Left lung (tissue), 10 donors: ENCODE measurements around the gene TIAM2. TPM values are rescaled to one million over a fixed set of nuclear protein-coding genes. Genes with fewer than 3 reads are reported as not detected.

Experiments
- ATAC-seq: fragments of 200-7000 bp; cut with Tn5 transposase; one replicate; pipeline ENCODE4 v1.9.1; 2020; ENCODE audit warnings: moderate library complexity
- DNase-seq, 4 donors: peaks; one replicate each; pipeline ENCODE4 v3.0.0-alpha.2; 2013 to 2020
- H3K27ac ChIP-seq, 2 donors: fragments of 200-600 bp; sonication (generic) in 1 of 2; one replicate each; pipeline versions ENCODE4 v1.5.0 to v1.8.0; 2020 to 2021
- H3K27me3 ChIP-seq, 2 donors: fragments of 200-600 bp; sonication (generic) in 1 of 2; one replicate each; pipeline versions ENCODE4 v1.5.0 to v1.8.0; 2020 to 2021
- H3K36me3 ChIP-seq, 2 donors: fragments of 200-600 bp; sonication (generic) in 1 of 2; one replicate each; pipeline versions ENCODE4 v1.5.0 to v1.8.0; 2020 to 2021
- H3K4me1 ChIP-seq, 2 donors: fragments of 200-600 bp; one replicate each; pipeline ENCODE4 v1.8.0; 2021
- H3K4me3 ChIP-seq, 2 donors: fragments of 200-600 bp; sonication (generic) in 1 of 2; one replicate each; pipeline versions ENCODE4 v1.5.0 to v1.8.0; 2020 to 2021; ENCODE audit warnings: mild to moderate bottlenecking in 1 of 2
- H3K9me3 ChIP-seq, 2 donors: fragments of 200-600 bp; sonication (generic) in 1 of 2; one replicate each; pipeline versions ENCODE4 v1.5.0 to v1.8.0; 2020 to 2021
- CTCF ChIP-seq, 2 donors: fragments of 200-600 bp; sonication (generic) in 1 of 2; IDR thresholded peaks; one replicate each; pipeline versions ENCODE4 v1.5.0 to v1.8.0; 2021; ENCODE audit warnings: antibody characterized with exemption in 2 of 2
- intact Hi-C, 2 donors: fragments of 100-400 bp; cut with DNase I; formaldehyde crosslinking; loops; one replicate each; pipeline versions ENCODE4 v1.11.2 to v1.14.2; 2022
- polyA plus RNA-seq, 6 donors: library from polyadenylated mRNA; unstranded; fragments of 120-200 nt; gene quantifications; one replicate each; pipeline ENCODE4 v1.2.1, GENCODE V29; 2013; ENCODE audit not compliant: insufficient read length in 6 of 6
- total RNA-seq, 2 donors: library from RNA; stranded (reverse); fragmentation: NEBNext Ultra II Directional; extraction: Animal tissue kit (Norgen Biotek cat#: 25700); gene quantifications; one replicate each; pipeline ENCODE4 v1.2.1, GENCODE V29; 2021
- donor health status: DM: no; HTN: yes; CAD: no.
- donor health status: DM: no; HTN: no; CAD: no.

Gene TIAM2
- total and polyA plus RNA-seq, 8 donors = 6.9 to 25.0 (median 20.6) TPM

- Histone ChIP-seq H3K27ac (no peak overlapping the region), H3K36me3 (no peaks in the 10 kb centered on the region), H3K9me3 (no peaks in the 10 kb centered on the region), H3K4me1 (no peaks in the 10 kb centered on the region), H3K27me3 (no peaks in the 10 kb centered on the region), H3K4me3 (no peak overlapping the region)
- ATAC-seq = no peak
- no peak for DNase-seq
- TF ChIP-seq CTCF (IDR thresholded peaks at IDR 0.05) = no peak
- intact Hi-C loops = no loop called here
Observed at GRCh38 chr6:155240905-155241600, 245.9 kb downstream of the TIAM2 start.

GRCh38 chr6:155241966-155242365 is 246.9 kb downstream of the TIAM2 start:
- intact Hi-C loops = no loop called here
- DNase-seq (no peak), ATAC-seq (no peak)
- Histone ChIP-seq H3K27me3 (no peaks in the 10 kb centered on the region), H3K36me3 (no peaks in the 10 kb centered on the region), H3K9me3 (no peaks in the 10 kb centered on the region), H3K4me1 (no peaks in the 10 kb centered on the region), H3K27ac (no peak overlapping the region), H3K4me3 (no peak overlapping the region)
- no peak for TF ChIP-seq CTCF (IDR thresholded peaks at IDR 0.05)

GRCh38 chr6:155244434-155244833 is 249.3 kb downstream of the TIAM2 start:
- DNase-seq = no peak
- intact Hi-C loops = no loop called here
- TF ChIP-seq CTCF (IDR thresholded peaks at IDR 0.05) = no peak
- no peak for ATAC-seq
- no peaks in the 10 kb centered on the region for H3K9me3 ChIP-seq
- H3K36me3 ChIP-seq = no peaks in the 10 kb centered on the region
- H3K27me3 ChIP-seq = no peaks in the 10 kb centered on the region
- H3K27ac ChIP-seq = no peak overlapping the region
- no peak overlapping the region for H3K4me3 ChIP-seq
- no peaks in the 10 kb centered on the region for H3K4me1 ChIP-seq

- ATAC-seq = no peak
- DNase-seq = no peak
- H3K36me3 ChIP-seq = no peaks in the 10 kb centered on the region
- no peaks in the 10 kb centered on the region for H3K27me3 ChIP-seq
- no peaks in the 10 kb centered on the region for H3K9me3 ChIP-seq
- no peak overlapping the region for H3K4me3 ChIP-seq
- H3K4me1 ChIP-seq = no peaks in the 10 kb centered on the region
- TF ChIP-seq CTCF (IDR thresholded peaks at IDR 0.05) = no peak
- H3K27ac ChIP-seq = no peak overlapping the region
- intact Hi-C loops = loop anchor here in 1 of 2 donors (5.0 kb wide), 1 partner anchor 58 kb away; no protein-coding TSS in a partner anchor
Observed at GRCh38 chr6:155245193-155245592, 250.1 kb downstream of the TIAM2 start.

GRCh38 chr6:155245831-155246230 is 250.7 kb downstream of the TIAM2 start:
- no peak overlapping the region for H3K27ac ChIP-seq
- no peak for ATAC-seq
- no peaks in the 10 kb centered on the region for H3K4me1 ChIP-seq
- no peaks in the 10 kb centered on the region for H3K9me3 ChIP-seq
- no peak for TF ChIP-seq CTCF (IDR thresholded peaks at IDR 0.05)
- H3K4me3 ChIP-seq = no peak overlapping the region
- no peaks in the 10 kb centered on the region for H3K27me3 ChIP-seq
- DNase-seq = peak in 2 of 4 donors; percentile 56 to 63
- intact Hi-C loops = loop anchor here in 1 of 2 donors (5.0 kb wide), 1 partner anchor 59 kb away; no protein-coding TSS in a partner anchor
- H3K36me3 ChIP-seq = no peaks in the 10 kb centered on the region
